ENCODE results near the gene NFX1. TPM values are rescaled to one million over a fixed set of nuclear protein-coding genes. Genes with fewer than 3 reads are reported as not detected.

Gene NFX1
- total RNA-seq, 1 donor from 2014 or later: 27.8 TPM

GRCh38 chr9:33419708-33420303 is 129.5 kb downstream of the NFX1 start:
- no peaks in the 10 kb centered on the region for H3K79me2 ChIP-seq (ENCODE audit: insufficient read depth, low read length)
- Mint-ChIP-seq H3K4me3 (ENCODE audit: unreplicated experiment) (no peak overlapping the region), H3K27me3 (ENCODE audit: low read depth, unreplicated experiment) (peaks cover 40% of the 10 kb centered on the region), H3K36me3 (ENCODE audit: low read depth, unreplicated experiment) (no peaks in the 10 kb centered on the region), H3K9me3 (ENCODE audit: unreplicated experiment) (peaks cover 5% of the 10 kb centered on the region), H3K27ac (ENCODE audit: unreplicated experiment) (no peak overlapping the region), H3K4me1 (ENCODE audit: low read depth, unreplicated experiment) (peaks cover 3% of the 10 kb centered on the region)
- no peaks in the 10 kb centered on the region for H3K36me3 ChIP-seq (ENCODE audit: insufficient read depth, low read length)
- H3K27ac ChIP-seq (ENCODE audit: low read depth, low read length): no peak overlapping the region
- H3K4me2 ChIP-seq (ENCODE audit: low read length): no peak overlapping the region
- no peaks in the 10 kb centered on the region for H3K4me1 ChIP-seq (ENCODE audit: insufficient read depth, low read length)
- DNase-seq (ENCODE audit: low read depth) (no peak), FAIRE-seq (no peak)
- H3K9me3 ChIP-seq (ENCODE audit: insufficient read depth, low read depth, low read length): no peaks in the 10 kb centered on the region
- TF ChIP-seq CTCF (IDR thresholded peaks at IDR 0.05; ENCODE audit: insufficient read depth, low read depth, low read length): no peak
- no peak for TF ChIP-seq EZH2 (IDR thresholded peaks at IDR 0.05; ENCODE audit: insufficient read depth, low read length)
- H2AFZ ChIP-seq (ENCODE audit: low read depth, low read length): no peak overlapping the region
- no peaks in the 10 kb centered on the region for H4K20me1 ChIP-seq (ENCODE audit: insufficient read depth, low read length)
- no peak overlapping the region for H3K9ac ChIP-seq (ENCODE audit: low read length)
- H3K27me3 ChIP-seq (ENCODE audit: insufficient read depth, low read length): peaks cover 14% of the 10 kb centered on the region
- no peak overlapping the region for H3K4me3 ChIP-seq (ENCODE audit: insufficient read depth, low read depth, low read length)

Other genes starting within 250 kb of the NFX1 start
- gene SMU1, start 213.8 kb upstream of the NFX1 start, total RNA-seq: 21.5 and 22.9 TPM in 2 replicates
- 93.1 and 103 TPM in 2 replicates for gene B4GALT1, start 123.2 kb upstream of the NFX1 start, total RNA-seq
- not detected in 2 replicates for gene SPINK4, start 50.3 kb upstream of the NFX1 start, total RNA-seq
- gene BAG1, start 25.8 kb upstream of the NFX1 start, total RNA-seq: 37.2 and 43.3 TPM in 2 replicates
- 108 and 109 TPM in 2 replicates for gene CHMP5, start 25.5 kb upstream of the NFX1 start, total RNA-seq
- gene AQP7, start 112.1 kb downstream of the NFX1 start, total RNA-seq: 0.65 and 1.9 TPM in 2 replicates
- 3.2 and 4.6 TPM in 2 replicates for gene AQP3, start 157.1 kb downstream of the NFX1 start, total RNA-seq
- gene NOL6, start 183.4 kb downstream of the NFX1 start, total RNA-seq: 57.2 and 60.1 TPM in 2 replicates
- gene ANKRD18B, start 233.7 kb downstream of the NFX1 start, total RNA-seq: 5.5 and 6.3 TPM in 2 replicates